Progenitor cell of endocrine pancreas (in vitro differentiated cells): ENCODE data around the gene ZRANB2. TPM values are rescaled to one million over a fixed set of nuclear protein-coding genes. Genes with fewer than 3 reads are reported as not detected.
A peak's percentile ranks its signal among the peaks of the same experiment; 100 is the strongest.

ENCODE experiments used
- DNase-seq: peaks from one replicate; pipeline ENCODE4 v3.0.0; 2021; ENCODE audit warnings: low spot score; ENCODE audit not compliant: unreplicated experiment
- H3K27ac Mint-ChIP-seq: 2 replicates; pipeline ENCODE4 v1.8.0; 2021; ENCODE audit warnings: mild to moderate bottlenecking, moderate library complexity, mixed read lengths
- H3K27me3 Mint-ChIP-seq: 2 replicates; pipeline ENCODE4 v1.8.0; 2021; ENCODE audit warnings: mixed read lengths
- H3K36me3 Mint-ChIP-seq: 2 replicates; pipeline ENCODE4 v1.8.0; 2022; ENCODE audit warnings: mixed read lengths; ENCODE audit not compliant: insufficient read depth
- H3K4me1 Mint-ChIP-seq: 2 replicates; pipeline ENCODE4 v1.8.0; 2021; ENCODE audit warnings: low read depth, mixed read lengths
- H3K4me3 Mint-ChIP-seq: 2 replicates; pipeline ENCODE4 v1.8.0; 2021; ENCODE audit warnings: low read depth, mild to moderate bottlenecking, moderate library complexity, mixed read lengths
- H3K9me3 Mint-ChIP-seq: 2 replicates; pipeline ENCODE4 v1.8.0; 2021; ENCODE audit warnings: low read depth, mixed read lengths
- total RNA-seq: library from RNA; stranded (reverse); gene quantifications from 2 replicates; pipeline ENCODE4 v1.2.1, GENCODE V29; 2021
- TF ChIP-seq, protein P1 (sequence below): fragments of 200-600 bp; sonication (generic); IDR thresholded peaks from one replicate; pipeline ENCODE4 v1.5.0; 2021; ENCODE audit warnings: antibody characterized with exemption, mild to moderate bottlenecking; ENCODE audit not compliant: unreplicated experiment

The ZRANB2 gene
- total RNA-seq, 1 donor from 2014 or later = 115 TPM

DNA sequence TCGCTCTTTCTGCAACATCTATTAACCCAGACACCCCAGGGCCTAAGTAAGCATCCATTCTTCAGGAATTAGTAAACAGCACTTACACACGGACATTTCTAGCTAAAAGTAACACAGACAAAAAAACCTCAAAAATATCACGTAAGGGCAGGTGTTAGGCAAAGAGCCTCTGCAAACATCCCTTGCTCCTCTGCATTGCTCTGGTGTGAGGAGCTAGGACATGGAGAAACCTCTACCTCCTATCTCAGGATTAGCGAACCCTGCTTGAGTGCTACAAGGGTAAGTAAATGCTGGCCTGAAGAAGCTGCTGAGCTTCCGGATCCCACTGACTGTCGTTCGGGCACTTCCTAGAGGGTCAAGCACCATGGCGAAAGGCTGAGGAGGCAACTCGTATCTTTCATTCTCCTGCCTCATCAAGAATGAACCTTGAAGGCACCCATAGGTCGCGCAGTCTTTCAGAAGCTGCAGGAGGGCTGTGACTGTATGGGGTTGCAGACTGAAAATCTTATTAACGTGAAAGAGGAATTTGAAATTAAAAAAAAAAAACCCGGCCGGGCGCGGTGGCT is 35.3 kb downstream of the ZRANB2 start:
- H3K27ac Mint-ChIP-seq = no peak overlapping the region
- TF ChIP-seq, protein P1, sequence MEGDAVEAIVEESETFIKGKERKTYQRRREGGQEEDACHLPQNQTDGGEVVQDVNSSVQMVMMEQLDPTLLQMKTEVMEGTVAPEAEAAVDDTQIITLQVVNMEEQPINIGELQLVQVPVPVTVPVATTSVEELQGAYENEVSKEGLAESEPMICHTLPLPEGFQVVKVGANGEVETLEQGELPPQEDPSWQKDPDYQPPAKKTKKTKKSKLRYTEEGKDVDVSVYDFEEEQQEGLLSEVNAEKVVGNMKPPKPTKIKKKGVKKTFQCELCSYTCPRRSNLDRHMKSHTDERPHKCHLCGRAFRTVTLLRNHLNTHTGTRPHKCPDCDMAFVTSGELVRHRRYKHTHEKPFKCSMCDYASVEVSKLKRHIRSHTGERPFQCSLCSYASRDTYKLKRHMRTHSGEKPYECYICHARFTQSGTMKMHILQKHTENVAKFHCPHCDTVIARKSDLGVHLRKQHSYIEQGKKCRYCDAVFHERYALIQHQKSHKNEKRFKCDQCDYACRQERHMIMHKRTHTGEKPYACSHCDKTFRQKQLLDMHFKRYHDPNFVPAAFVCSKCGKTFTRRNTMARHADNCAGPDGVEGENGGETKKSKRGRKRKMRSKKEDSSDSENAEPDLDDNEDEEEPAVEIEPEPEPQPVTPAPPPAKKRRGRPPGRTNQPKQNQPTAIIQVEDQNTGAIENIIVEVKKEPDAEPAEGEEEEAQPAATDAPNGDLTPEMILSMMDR = no peak
- no peak for DNase-seq
- peaks cover 3% of the 10 kb centered on the region for H3K4me1 Mint-ChIP-seq
- peak overlapping the region; percentile 44 for H3K4me3 Mint-ChIP-seq
- peaks cover 56% of the 10 kb centered on the region for H3K27me3 Mint-ChIP-seq
- H3K9me3 Mint-ChIP-seq = no peaks in the 10 kb centered on the region
- no peaks in the 10 kb centered on the region for H3K36me3 Mint-ChIP-seq

DNA sequence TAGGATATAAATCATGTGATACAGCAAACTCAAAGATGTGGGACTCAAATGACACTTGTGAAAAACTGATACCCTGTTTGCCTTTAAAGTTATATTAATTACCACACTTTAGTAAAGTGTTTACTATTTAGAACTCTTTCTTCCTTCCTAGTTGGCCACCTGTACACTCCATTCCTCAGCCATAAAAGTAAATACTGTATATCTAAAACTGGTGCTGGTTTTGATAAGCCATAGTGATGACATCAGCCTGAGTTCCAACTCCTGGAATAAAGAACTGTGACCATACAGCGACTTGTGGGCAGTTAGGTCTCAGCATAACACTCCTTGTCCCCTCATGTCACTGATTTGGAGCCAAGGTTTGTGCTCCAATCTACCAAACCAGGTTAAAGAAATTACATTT is 36.0 kb downstream of the ZRANB2 start:
- Mint-ChIP-seq H3K27ac (no peak overlapping the region), H3K4me3 (no peak overlapping the region), H3K36me3 (no peaks in the 10 kb centered on the region), H3K9me3 (no peaks in the 10 kb centered on the region), H3K27me3 (peaks cover 55% of the 10 kb centered on the region), H3K4me1 (peaks cover 3% of the 10 kb centered on the region)
- no peak for DNase-seq
- TF ChIP-seq, protein P1 = no peak

DNA sequence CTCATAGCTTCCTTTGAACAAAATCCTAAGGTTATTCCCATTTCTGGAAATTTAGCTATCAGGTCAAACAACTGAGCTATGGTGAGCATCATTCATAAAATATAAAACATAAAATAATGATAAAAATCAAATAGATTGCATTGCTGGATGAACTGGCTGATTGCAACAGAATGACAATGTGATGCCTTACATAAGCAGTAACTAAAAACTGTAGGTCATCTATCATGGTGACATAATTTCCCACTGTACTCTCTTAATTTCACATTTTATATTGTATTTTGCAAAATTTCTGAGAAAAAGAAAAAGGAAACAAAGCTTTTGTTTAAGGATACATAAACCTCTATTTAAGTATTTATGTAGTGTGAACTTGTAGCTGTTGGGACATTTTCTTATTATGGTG is 37.8 kb downstream of the ZRANB2 start:
- Mint-ChIP-seq H3K27me3 (peaks cover 50% of the 10 kb centered on the region), H3K27ac (no peak overlapping the region), H3K4me3 (no peak overlapping the region), H3K9me3 (no peaks in the 10 kb centered on the region), H3K4me1 (peaks cover 2% of the 10 kb centered on the region), H3K36me3 (no peaks in the 10 kb centered on the region)
- TF ChIP-seq, protein P1 = no peak
- no peak for DNase-seq

DNA sequence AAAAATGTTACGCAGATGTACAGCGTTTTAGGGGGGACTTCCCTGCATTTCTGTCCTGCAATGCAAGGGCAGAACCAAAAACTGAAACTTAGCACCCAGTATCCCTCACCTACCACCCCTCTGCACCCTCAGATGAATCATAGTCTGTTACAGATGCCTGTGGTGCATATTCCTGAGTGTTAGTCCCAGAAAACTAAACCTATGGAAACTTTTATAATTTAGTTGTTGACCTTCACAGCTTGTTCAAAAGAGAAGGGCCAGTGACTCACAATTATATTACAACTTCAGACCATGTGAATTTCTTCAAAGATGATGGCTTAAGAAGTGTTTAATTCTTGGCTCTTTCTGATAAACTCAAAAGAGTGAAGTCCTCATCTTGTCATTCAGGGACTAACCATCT is 39.0 kb downstream of the ZRANB2 start:
- Mint-ChIP-seq H3K4me3 (no peak overlapping the region), H3K9me3 (no peaks in the 10 kb centered on the region)

DNA sequence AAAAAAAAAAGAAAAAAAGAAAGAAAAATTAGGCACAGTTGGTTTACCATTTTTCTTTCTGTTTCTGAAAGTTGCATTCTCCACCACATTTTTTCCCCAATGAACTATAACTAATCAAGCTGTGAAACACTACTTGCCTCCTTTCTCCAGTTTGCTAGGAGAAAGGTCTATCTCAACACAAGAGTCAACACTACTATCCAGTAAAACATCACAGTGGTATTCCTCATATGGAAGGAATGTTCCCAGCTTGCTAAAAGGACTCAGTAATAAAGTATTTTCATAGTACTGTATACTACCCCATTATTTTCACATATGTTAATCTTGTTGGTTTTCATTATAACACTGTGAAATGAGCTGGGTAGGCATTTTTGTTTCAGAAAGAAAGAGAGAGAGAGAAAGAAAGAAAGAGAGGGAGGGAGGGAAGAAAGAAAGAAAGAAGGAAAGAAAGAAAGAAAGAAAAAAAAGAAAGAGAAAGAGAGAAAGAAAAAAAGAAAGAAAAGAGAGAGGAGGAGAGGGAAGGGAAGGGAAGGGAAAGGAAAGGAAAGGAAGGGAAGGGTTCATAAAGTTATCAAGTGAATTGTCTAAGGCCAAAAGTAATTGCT is 41.1 kb downstream of the ZRANB2 start:
- no peaks in the 10 kb centered on the region for H3K4me1 Mint-ChIP-seq
- no peaks in the 10 kb centered on the region for H3K9me3 Mint-ChIP-seq
- no peaks in the 10 kb centered on the region for H3K36me3 Mint-ChIP-seq
- TF ChIP-seq, protein P1 = no peak
- H3K27me3 Mint-ChIP-seq = peaks cover 24% of the 10 kb centered on the region
- DNase-seq = no peak
- H3K27ac Mint-ChIP-seq = no peak overlapping the region
- no peak overlapping the region for H3K4me3 Mint-ChIP-seq

More for the DNA sequence above, 39.0 kb downstream of the ZRANB2 start:
- H3K27me3 Mint-ChIP-seq = peaks cover 40% of the 10 kb centered on the region
- no peaks in the 10 kb centered on the region for H3K4me1 Mint-ChIP-seq
- no peaks in the 10 kb centered on the region for H3K36me3 Mint-ChIP-seq
- TF ChIP-seq, protein P1 = no peak
- DNase-seq = no peak
- no peak overlapping the region for H3K27ac Mint-ChIP-seq
